ENCODE results near the gene PRKN.

The PRKN gene

DNA sequence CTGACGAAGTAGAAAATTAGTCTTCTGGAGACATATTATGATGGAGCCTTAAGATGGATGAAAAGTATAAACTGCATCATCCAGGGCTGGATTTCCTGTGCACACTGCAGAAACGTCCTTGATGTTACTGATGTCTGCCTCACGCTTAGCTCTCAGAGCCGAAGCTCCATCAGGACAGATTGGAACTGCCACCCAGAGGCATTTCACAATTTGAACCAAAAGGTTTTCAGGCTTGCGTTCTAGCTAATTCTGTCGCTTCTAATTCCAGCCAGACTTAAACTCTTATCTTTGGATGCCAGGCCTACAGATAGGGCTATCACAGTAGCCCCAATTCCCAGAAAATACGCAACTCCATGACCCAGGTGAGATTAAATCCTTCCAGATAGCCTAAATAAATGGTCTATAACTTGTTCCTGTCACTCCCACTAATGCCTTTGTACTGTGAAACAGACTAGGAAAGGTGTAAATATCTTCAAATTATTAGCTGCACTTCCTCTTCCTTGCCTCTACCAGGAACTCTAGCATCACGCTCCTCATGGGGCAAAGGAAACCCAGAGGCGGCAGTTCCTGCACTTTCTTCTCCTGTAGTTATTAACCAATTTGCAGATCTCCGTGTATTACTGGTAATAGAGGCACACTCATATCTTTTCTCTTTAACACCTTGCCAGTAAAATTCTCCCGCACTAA lies 634.6 kb downstream of the PRKN start:
- DNase-seq: no peak

DNA sequence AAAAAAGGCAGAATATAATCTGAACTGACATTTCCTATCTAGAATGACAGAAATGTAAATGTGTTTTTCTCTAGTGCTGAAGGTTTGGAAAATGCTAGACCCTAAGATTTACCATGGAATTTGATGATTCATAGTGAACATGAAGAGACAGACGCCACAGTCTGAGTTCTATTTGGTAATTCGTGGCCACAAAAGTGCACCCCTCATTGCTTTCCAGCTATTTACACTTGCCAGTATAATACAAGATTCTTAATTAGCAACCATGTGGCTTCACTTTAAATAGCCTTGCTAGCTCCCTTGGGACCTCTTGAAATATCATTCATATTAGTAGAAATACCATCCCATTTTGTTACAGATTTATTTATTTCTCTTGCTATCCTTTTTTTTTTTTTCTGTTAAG lies 636.8 kb downstream of the PRKN start:
- DNase-seq: no peak

DNA sequence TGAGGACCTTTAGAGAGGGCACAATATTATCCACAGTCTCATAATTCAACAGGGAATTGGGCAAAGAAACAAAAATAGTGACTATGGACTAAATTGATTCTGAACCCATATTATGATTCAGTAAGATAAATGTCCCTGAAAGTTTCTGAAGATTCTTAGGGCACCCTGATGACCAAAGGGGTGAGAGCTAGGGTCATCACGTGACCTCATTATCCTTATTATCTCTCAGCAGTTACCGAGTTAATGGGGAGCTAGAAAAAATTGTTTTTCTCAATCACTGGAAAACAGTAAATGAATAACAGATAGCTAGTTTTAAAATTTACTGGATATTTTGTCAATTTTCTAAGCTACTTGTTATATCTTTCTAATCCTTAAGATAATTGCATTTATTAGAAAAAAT lies 639.5 kb downstream of the PRKN start:
- no peak for DNase-seq

DNA sequence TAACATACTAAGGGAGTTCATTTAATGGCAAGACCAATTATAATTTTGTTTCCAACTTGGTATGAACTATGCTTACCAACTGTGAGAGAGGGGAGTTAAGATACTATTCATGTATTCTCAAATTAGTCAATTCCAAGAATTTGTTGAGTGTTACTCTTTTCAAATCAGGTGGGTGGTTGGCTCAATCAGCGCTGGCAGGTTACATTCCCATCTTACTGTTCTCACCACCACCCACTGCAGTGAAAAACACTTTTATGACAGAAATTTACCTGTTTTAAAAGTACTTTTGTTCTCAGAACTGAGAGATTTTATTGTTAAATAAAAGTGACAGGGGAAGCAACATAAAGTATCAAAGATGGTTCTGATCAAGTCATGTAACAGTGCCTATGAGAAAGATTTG lies 642.0 kb downstream of the PRKN start:
- no peak for DNase-seq

DNA sequence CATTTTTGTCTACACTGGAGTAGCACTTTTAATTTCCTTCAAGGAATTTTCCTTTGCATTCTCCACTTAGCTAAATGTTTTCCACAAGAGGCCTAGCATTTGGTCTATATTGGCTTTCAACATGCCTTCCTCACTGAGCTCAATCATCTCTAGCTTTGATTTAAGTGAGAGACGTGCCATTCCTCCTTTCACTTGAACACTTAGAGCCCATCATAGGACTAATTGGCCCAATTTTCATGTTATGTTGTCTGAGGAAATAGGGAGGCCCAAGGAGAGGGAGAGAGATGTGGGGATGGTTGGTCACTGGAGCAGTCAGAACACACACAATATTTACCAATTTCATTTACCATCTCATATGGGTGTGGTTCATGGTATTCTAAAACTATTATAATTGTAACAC lies 645.0 kb downstream of the PRKN start:
- DNase-seq: no peak

DNA sequence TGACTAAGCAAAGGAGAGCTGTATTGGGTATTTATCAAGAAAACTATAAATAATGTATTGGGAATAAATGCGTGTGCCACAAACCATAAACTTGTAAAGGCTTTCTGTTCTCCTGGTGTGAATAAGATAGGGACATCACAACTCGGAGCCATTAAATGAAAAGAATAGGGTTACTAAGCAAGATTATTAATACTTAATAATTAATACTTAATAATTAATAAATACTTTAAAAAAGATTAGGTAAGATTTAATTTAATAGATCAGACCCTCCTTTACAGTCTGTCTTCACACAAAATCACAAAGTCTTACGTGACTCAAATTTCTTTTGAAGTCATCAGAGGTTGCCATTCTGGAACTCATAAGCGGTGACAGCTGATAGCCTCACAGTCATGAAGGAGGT lies 648.9 kb downstream of the PRKN start:
- DNase-seq: no peak

DNA sequence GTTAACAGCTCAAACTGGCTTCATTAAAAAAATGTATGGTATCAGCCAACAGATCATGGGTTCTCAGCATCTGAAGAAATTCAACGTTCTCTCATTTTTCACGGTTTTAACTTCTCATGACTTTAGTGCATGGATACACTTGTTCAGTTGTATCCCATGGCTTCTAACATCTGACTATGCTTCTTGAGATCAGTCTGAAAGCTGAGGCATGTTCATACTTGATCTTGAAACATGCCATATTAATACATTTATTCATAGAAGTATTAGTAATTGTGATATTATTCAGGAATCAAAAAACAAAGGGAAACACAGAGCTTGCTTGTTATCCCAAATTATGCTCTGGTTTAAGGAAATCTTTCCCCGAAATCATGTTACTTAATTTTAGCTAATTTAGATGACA lies 649.4 kb downstream of the PRKN start:
- no peak for DNase-seq

DNA sequence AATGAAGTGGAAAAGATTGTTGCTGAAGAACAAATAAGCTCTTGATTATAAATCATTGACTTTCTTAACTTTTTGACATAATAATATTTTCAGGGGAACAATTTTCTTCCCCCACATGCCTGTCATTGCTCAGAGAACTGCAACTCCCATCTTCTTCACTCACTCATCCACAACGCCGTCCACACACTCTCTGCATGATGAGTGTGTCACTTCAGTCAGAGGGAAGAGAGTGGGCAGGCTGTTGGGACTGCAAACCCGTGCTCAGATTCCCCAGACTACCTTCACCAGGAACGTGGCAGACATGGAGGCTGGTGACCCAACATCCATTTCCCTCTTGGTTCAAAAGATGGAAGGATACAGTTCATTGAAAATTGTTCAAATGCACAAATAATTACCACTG lies 650.8 kb downstream of the PRKN start:
- DNase-seq: no peak

DNA sequence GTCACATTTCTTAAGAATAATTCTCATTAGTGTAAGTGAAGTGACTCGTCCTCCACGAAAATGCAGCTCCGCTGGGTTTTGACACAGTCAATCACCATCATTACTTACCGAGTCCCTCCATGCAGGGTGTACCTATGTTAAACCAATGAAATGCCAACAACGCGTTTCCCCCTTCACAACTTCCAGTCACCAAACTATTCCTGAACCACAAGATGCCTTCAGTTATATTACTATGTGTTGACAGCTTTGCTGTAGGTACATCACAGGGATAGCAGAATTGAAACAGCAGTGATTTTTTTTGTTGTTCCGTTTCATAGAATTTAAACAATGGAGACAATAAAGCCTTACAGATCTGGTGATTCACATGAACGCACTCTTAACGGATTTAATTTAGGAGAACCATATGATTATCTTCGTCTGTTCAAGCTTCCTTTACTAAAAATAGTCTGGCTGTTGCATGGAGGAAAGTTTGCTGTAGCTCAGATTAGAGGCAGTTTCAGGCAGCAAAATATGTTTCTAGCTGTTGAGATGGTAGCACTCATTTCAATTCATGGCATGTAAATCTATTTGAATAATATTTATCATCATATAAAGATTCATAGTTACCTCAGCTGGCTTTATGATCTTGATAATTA lies 652.8 kb downstream of the PRKN start:
- no peak for DNase-seq

DNA sequence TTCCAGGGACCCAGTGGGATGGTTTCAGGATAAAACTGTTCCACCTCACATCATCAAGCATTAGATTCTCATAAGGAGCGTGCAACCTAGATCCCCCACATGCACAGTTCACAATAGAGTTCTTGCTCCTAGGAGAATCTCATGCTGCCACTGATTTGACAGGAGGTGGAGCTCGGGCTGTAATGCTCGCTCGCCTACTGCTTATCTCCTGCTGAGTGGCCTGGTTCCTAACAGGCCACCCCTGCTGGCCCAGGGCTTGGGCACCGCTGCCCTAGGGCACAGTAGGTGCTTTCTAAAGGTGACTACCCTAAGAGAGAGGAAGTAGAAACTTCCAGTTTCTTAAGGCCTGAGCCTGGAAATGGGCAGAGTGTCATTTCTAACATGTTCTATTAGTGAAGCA lies 656.9 kb downstream of the PRKN start:
- no peak for DNase-seq

DNA sequence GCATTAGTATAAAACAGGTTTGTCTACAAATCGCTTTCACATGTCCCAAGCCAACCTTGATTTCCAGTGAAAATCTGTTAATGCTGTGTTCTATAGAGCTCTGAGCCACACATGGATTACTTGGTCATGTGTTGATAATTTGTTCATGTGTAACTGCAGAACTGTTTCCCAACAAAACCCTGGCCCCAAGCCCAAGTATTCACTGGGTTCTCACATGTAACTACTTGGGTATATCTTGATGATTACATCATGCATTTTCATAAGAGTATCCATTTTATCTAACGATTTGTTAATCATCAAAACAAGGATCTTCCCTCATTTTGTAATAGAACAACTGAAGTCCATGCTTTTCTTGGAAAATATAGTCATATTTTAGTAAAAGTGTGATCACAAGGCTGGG lies 657.6 kb downstream of the PRKN start:
- no peak for DNase-seq

DNA sequence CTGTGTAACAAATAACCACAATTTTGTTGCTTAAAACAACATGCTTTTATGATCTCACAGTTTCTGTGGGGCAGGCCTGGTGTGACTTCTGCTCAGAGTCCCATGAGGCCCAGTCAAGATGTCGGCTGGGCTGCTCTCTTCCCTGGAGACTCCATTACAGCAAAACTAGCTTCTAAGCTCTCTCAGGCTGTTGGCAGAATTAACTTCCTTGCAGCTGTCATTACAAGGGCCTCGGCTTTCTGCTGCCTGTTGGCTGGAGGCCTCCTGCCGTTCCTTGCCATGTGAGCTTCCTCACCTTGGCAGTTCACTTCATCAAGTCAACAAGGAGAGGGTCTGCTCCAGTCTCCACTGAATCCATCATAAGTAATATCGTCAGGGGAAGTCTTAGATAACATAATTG lies 659.2 kb downstream of the PRKN start:
- DNase-seq: no peak

DNA sequence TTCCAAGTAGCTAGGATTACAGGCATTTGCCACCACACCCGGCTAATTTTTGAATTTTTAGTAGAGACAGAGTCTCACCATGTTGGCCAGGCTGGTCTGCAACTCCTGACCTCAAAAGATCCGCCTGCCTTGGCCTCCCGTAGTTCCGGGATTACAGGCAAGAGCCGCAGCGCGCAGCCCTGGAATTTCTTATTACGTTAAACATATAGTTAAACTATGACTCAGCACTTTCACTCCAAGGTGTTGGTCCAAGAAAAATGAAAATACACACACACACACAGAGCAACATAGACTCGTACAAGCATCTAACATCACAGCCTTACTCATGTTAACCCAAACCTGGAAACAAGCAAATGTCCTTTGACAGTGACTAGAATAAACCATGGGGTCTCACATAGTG lies 663.9 kb downstream of the PRKN start:
- DNase-seq: no peak

DNA sequence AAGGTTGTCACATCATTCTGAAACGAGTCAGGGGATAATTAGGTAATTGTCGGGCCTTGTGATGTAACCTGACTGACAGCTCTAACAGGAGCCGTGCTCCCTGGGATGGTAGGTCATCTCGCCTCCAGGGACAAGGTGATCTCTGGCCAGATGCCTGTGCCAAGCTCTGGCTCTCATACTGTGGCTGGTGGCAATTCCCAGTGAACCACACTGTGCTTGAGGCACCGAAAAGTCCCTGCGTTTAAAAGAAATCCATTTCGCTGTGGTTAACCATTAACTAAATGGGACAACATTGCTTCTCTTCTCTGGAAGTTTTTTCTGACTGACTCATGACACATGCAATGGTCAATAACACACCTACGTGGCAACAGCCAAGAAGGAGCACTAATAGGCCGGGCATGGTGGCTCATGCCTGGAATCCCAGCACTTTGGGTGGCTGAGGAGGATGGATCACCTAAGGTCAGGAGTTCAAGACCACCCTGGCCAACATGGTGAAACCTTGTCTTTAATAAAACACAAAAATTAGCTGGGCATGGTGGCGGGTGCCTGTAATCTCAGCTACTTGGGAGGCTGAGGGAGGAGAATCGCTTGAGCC lies 669.2 kb downstream of the PRKN start:
- no peak for DNase-seq

DNA sequence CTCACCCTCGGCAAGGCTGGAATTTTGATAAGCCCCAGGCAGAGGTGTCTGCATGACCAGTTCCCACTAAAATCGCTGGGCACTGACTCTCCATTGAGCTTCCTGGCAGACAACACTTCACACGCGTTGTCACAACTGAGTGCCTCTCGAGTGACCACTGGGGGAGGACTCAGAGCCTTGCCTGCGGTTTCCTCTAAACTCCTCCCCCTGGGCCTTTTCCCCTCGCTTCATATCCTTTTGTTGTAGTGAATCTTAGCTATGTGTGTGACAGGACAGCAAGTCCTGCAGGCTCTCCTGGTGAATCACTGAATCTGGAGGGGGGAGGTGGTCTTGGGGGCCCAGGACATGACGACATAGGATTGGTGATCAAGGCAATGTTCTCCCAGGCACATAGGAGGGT lies 670.8 kb downstream of the PRKN start:
- DNase-seq: no peak

DNA sequence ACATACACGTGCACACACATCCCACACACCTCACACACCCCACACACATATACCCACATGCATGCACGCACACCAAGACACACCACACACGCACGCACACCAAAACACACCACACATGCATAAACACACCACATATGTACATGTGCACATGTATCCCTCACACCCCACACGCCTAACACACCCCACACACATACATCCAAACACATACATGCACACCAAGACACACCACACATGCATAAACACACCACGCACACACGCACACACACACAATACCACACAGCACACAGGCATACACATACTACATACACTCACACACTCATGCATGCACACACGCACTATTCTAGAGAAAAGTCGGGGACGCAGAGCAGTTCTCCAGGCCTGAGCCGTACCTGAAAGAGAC lies 671.5 kb downstream of the PRKN start:
- no peak for DNase-seq

DNA sequence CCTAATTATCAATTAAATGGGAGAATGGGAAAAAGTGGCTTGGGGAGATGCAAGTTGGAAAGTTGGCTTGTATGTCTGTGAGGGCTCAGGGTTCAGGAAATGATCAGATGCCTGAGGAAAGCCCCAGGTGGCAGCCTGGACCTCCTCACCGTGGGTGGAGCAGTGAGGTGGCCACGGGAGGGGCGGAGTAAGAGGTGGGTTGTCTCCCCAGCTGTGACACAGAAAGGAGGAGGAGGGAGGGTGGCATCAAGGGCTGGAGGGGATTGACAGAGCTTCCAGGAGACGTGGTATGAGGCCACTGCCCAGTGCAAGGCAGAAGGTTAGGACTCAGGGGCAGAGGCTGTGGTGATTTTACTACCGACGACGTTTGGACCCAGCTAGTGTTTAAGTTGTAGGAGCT lies 672.2 kb downstream of the PRKN start:
- no peak for DNase-seq

DNA sequence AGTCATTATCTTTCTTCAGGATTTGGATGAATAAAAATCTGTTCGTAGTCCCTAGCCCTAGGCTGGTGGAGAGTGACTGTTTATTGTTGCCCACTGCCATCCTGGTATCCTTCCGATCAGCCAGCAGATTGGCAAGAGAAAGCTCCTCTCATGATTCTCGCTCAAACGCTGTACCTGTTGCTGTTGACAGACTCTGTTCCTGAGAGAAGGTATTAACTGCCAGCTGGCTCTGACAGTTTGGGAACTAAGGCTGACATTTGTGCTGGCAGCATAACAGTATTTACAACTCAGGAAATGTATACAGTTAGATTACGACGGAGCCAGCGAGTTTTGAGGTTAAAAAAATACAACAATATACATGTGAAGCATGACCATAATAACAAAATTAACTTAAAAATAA lies 674.5 kb downstream of the PRKN start:
- DNase-seq: no peak

DNA sequence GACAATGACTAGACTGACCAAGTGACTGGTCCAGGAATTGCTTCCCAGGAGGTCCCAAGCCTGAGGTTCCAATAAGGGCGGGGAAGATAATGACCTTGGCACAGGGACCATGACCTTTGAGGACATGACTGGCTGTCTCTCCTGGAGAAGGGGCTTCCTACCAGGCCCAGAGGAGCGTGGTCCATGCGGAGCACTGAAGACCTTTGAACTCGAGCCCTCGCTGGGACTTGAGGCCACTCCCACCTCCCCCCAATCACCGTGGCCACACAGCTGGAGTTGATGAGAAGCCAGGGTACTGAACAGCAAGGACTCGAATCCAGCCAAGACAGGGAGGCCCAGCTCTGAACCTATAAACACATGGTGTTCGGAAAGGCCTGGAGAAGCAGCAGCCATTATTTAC lies 677.0 kb downstream of the PRKN start:
- no peak for DNase-seq

DNA sequence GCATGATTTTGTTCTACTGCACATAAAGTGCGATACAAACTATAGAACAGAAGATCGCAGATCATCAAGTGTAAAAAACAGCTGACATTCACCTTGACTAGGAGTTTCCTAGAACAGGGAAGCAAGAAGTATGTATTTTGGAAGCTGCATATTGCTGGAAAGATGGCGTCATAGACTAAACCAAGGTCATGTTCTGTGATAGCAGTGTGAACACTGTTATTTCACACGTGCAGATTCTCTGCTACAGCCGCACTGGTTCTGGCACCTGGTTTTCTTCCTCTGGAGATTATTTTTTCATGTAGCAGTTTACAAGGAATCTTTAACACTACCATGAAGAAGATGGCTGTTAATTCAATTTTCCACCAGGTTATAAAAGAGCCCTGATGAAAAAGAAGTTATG lies 681.2 kb downstream of the PRKN start:
- no peak for DNase-seq

DNA sequence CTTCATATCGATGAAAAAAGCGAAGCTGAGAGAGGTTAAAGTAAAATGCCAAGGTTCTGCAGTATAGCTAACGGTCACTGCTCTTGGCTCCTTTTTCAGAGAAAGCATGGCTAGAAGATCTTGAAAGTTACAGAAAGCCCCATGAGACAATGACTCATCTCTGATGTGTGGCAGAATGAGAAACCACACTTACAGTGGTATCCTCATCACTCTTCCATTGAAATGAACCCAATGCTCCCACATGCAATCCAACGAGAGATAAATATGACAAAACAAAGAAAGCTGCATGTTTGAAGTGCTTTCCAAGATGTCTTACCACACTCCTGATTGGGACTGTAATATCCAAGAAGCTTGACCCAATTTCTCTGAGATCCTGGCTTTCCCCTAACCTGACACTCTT lies 694.9 kb downstream of the PRKN start:
- no peak for DNase-seq

DNA sequence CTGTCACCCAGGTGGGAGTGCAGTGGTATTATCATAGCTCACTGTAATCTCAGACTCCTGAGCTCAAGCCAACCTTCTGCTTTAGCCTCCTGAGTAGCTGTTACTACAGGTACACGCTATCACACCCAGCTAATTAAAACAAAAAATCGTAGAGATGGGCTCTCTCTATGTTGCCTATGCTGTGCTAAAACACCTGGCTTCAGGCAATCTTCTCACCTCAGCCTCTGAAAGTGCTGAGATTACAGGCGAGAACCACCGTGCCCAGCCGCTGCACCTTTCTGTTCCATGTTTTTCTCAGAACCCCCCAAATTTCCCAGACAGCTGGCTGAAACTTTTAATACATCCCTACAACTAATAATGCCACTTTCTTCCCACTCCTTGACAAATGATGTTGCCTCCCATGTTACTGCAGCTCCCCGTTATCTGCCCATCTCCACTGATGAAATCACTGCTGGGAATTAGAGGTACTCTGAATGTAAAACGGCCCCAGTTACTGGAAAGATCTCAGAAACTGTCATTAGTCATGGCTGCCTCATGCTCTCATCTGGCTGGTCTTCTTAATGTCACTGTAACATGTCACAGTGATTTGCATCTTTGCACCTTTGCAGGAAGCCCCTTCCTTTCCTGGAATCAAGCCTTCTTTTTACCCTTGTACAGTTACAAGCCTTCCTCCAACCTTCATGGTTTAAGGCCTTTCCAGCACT lies 697.5 kb downstream of the PRKN start:
- DNase-seq: no peak

DNA sequence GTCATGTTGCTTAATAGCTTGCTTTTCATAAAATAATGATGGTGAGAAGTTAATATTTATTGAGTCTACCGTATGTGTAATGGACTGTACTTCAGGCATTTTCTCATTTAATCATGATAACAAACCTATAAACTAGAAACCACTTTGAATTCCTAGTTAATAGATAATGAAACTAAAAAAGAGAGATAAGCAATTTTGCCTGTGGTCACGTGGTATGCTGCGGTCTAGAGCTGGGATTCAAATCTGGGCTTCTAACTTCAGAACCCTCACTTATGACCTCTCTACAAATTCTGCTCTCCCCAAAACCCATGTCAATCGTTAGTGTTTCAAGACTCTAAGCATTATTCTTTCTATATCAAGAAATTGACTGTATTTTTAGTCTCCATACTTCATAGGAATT lies 700.7 kb downstream of the PRKN start:
- no peak for DNase-seq

DNA sequence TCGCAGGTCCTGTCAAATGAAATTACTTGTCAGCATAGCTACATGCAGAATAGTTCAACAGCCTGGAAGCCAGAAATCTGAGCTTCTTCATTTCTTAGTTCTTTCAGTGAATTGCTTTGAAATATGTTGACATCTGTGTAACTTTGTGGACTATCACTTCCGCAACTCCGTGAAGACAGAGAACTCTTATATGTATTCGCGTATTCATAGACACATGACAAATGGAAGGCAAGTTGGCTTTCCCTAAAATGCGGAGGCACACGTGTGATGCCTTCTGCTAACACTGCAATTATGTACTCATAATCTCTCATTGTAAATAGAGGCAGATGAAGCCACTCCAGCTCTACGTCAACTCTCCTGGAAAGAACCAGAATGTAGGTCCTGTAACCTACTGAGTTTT lies 701.5 kb downstream of the PRKN start:
- DNase-seq: no peak
